GM23338 (cell line): ENCODE results near the gene PLPP6.

Source experiments
- CREB1 ChIP-seq: fragments of 250-450 bp; sonication (Bioruptor Pico); IDR thresholded peaks from 2 replicates; pipeline ENCODE4 v1.5.0; 2020; ENCODE audit warnings: low read depth, mild to moderate bottlenecking, moderate library complexity
- CTCF ChIP-seq, 2 experiments: fragments of 200-600 bp in 1 of 2; sonication (generic) in 1 of 2; conservative IDR thresholded peaks; 2 replicates each; pipeline versions ENCODE4 v1.5.1 to v1.6.1; 2016 to 2017; ENCODE audit warnings: antibody characterized with exemption in 2 of 2, low read depth in 2 of 2, mild to moderate bottlenecking in 2 of 2, moderate library complexity in 1 of 2
- ETS1 ChIP-seq: IDR thresholded peaks from 2 replicates; pipeline ENCODE4 v1.6.1; 2016; ENCODE audit warnings: antibody characterized with exemption
- EZH2 ChIP-seq: fragments of 200-600 bp; sonication (generic); IDR thresholded peaks from one replicate; pipeline ENCODE4 v1.8.0; 2017; ENCODE audit warnings: antibody characterized with exemption, mild to moderate bottlenecking, low read depth; ENCODE audit not compliant: unreplicated experiment
- EZH2phosphoT487 ChIP-seq: fragments of 200-600 bp; sonication (generic); IDR thresholded peaks from one replicate; pipeline ENCODE4 v1.8.1; 2018; ENCODE audit warnings: antibody characterized with exemption; ENCODE audit not compliant: unreplicated experiment
- JUNB ChIP-seq: IDR thresholded peaks from one replicate; pipeline ENCODE4 v1.6.1; 2016; ENCODE audit warnings: antibody characterized with exemption; ENCODE audit not compliant: unreplicated experiment
- NANOG ChIP-seq: IDR thresholded peaks from 2 replicates; pipeline ENCODE4 v1.6.1; 2016; ENCODE audit warnings: antibody characterized with exemption, borderline replicate concordance
- POLR2AphosphoS5 ChIP-seq: IDR thresholded peaks from 2 replicates; pipeline ENCODE4 v1.6.1; 2016; ENCODE audit warnings: antibody characterized with exemption, low read depth
- REST ChIP-seq: IDR thresholded peaks from one replicate; pipeline ENCODE4 v1.6.1; 2018; ENCODE audit warnings: antibody characterized with exemption; ENCODE audit not compliant: unreplicated experiment
- STAT1 ChIP-seq: IDR thresholded peaks from one replicate; pipeline ENCODE4 v1.6.1; 2016; ENCODE audit warnings: antibody characterized with exemption; ENCODE audit not compliant: unreplicated experiment
- ZNF114 ChIP-seq: fragments of 250-450 bp; sonication (Bioruptor Pico); IDR thresholded peaks from 2 replicates; pipeline ENCODE4 v1.5.0; 2020; ENCODE audit warnings: mild to moderate bottlenecking, moderate library complexity
- ZNF331 ChIP-seq: fragments of 250-450 bp; sonication (Bioruptor Pico); IDR thresholded peaks from 2 replicates; pipeline ENCODE4 v1.5.0; 2020; ENCODE audit warnings: low read depth, mild to moderate bottlenecking, moderate library complexity
- ZNF462 ChIP-seq: fragments of 250-450 bp; sonication (Bioruptor Pico); IDR thresholded peaks from 2 replicates; pipeline ENCODE4 v1.5.0; 2020; ENCODE audit warnings: mild to moderate bottlenecking, moderate library complexity

GRCh38 chr9:4620881-4621555 is 41.1 kb upstream of the PLPP6 start:
- TF ChIP-seq CTCF (conservative IDR thresholded peaks at IDR 0.05; ENCODE audit: low read depth in 2 of 2) (no peak), EZH2 (no peak), POLR2AphosphoS5 (no peak), EZH2phosphoT487 (no peak), JUNB (no peak), REST (no peak), NANOG (no peak), CREB1 (CRISPR knock-in tag) (peak; percentile 68; the same call in 1 of the 2 replicates), ETS1 (no peak), ZNF462 (CRISPR knock-in tag) (peak; percentile 49; the same call in 1 of the 2 replicates), STAT1 (no peak), ZNF114 (CRISPR knock-in tag) (no peak), ZNF331 (CRISPR knock-in tag) (no peak)
